ENCODE measurements around the gene HSPB8.
"Not testable (repeated sequence)": the region's sequence is repeated elsewhere in the genome, so short reads cannot be mapped to it uniquely, and the experiment has no call there.

HSPB8 gene

DNA sequence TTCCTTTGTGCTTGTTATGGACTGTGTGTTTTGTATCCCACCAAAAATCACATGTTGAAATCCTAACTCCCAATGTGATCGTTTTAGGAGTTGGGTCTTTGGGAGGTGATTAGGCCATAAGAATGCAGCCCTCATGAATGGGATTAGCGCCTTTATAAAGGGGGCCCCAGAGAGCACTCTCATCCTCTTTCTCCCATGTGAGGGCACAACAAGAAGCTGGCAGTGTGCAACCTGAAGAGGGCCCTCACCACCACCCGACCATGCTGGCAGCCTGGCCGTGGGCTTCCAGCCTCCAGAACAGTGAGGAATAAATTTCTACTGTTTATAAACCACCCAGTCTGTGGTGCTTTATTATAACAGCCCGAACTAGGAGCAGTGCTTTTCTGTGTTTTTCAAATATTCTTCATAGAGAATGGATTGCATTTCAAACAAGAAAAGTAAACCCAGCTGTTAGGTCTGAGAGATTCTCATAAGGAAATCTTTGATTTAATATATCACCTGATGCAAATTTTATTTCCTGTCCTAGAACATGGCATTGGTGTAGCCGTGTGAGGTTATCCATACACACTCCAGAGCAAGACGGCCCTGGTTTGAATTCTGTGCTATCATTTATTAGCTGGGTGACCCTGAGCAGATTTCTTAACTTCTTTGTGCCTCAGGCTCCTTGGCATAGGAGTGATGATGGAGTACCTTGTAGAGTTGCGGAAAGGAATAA is 27.8 kb downstream of the HSPB8 start:
- DNase-seq (ENCODE audit: low read depth) = no peak

DNA sequence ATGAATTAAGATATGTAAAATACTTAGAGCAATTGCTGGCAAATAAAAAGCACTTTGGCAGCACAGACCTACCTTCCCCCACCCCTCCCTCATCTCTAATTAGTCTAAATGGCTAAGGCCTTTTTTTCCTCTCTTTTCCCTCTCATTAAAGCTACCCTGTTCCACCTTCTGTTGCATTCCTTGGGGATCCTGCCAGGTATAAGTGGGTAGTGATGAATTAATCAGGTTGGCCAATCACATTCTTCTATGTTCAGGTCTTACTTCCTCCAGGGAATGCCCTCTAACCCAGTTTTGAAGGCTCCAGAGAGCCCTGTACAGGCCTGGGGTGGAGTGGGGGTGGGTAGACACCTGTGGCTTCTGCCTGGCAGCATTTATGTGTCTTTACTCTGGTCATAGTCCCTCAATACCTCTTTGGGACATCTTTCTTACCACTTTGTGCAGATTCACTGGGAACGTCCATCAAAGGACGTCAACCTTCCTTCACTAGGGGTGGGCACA is 28.4 kb downstream of the HSPB8 start:
- DNase-seq (ENCODE audit: low read depth) = no peak

DNA sequence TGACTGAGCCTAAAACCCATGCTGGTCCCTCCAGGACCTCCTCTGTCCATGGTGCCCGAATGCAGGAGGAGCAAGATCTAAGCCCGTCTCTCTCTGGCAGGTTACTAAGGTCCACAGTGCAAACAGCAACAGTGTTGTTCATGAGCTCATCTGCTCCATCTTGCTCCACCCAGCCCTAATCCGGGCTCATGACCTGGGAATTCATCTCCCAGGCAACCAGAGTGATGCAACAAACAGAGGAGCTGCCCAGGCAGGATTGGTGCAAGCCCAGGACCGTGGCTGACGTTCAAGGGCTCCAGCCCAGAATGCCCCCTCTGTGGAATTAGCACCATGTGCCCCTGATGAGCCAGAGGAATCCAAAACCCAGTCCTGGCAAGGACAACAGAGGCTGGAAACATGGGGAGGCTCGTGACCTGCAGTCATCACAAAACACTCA is 29.9 kb downstream of the HSPB8 start:
- DNase-seq (ENCODE audit: low read depth) = peak; percentile 0

DNA sequence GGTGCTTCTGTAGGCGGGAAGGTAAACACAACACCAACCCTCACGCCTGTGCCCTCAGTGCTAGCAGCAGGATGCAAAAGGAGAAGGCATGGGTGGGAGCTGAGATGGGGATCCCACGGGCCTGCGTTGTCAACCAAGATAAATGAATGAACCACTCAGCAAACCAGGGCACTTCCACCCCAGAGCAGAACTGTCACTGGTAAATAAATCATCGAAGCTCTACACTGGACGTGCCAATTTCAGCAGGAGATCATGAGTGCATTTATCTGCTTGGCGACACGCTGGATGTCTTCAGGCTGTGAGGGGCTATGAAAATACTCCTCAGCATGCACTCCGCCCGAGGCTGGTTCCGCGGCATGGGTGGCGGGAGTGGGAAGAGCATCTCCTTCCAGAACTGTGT is 33.2 kb downstream of the HSPB8 start:
- no peak for DNase-seq (ENCODE audit: low read depth)

DNA sequence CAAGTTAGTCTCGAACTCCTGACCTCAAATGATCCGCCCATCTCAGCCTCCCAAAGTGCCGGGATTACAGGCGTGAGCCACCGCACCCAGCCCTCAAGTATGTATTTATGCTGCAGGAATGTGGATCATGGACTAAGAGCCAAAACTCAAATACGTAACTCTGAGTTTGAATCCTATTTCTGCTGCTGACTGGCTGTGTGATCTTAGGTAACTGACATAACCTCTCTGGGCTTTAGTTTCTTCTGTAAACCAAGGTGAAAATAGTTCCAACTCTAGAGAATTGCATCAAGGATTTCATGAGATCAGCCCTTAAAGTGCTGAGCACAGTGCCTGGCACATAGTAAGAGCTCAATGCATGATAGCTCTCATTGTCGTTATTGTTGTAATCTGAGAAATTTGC is 37.4 kb downstream of the HSPB8 start:
- DNase-seq (ENCODE audit: low read depth) = no peak

DNA sequence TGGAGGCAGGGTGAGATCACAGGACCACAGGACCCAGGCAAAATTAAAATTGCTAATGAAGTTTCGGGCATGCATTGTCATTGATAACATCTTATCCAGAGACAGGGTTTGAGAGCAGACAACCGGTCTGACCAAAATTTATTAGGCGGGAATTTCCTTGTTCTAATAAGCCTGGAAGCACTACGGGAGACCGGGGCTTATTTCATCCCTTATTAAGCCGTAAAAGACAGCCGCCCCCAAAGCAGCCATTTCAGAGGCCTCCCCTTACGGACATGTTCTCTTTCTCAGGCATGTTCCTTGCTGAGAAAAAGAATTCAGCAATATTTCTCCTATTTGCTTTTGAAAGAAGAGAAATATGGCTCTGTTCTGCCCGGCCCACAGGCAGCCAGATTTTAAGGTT is 40.1 kb downstream of the HSPB8 start:
- not testable (repeated sequence) for DNase-seq (ENCODE audit: low read depth)

DNA sequence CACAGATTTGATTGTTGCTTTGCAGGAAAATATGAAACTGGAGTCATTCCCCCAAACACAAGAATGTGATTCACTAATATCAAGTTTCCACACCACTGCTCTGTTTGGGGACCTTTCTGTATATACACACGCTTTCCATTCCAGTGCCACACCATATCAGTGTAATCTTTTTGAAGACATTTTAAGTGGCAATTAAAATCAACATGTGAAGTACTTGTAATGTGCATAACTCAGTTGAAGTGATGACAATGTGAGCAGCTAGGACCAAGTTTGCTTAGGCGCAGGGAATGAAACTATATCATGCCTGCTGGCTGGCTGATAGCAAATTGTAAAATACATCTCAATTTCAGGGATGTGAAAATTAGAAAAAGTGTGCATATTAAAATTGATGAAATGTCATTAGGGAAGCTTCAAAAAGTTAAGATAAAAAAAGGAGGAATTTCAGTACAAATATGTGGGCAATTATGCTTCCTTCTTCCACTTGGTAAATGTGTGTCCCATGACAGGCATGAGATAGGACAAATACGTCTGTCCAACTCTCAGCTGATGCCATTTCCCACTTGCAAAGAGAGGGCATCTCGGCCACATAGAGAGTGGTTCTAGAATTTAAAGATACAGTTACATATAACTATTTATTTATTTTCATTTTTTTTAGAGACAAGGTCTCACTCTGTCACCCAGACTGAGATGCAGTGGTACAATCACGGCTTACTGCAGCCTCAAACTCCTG is 43.7 kb downstream of the HSPB8 start:
- DNase-seq (ENCODE audit: low read depth) = no peak

DNA sequence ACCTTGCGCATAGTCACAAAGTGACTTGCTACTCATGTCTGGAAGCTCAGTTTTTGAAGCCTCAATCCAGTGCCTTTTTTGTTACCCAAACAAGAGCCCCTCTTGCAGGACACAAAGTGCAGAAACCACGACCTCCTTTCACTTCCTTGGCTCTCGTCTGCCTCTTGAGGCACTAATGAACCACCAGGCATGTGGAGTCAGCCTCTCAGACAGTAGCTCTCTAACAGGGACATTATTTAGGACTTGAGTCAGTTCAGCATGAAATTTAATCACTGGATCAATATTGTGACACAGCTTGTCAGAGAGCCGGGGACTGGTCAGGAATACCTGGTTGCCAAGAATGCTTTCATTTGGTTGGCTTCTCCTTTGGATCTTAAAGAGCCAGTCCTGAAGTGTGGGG is 46.7 kb downstream of the HSPB8 start:
- no peak for DNase-seq (ENCODE audit: low read depth)

DNA sequence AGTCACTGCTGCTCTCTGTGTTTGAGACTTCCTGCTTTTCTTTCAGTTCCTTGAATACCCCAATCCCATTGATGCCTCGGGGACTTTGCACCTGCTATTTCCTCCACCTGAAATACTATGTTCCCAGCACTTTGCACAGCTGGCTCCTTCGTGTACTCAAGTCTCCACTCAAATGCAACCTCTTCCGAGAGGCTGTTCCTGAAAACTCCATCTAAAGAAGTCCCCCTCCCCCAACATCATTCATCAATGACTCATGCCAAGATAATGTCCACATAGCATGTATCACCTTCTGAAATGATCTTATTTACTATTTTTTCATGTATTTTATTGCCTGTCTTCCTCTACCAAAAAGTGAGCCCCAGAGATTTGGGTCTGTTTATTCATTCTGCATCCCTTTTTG is 48.6 kb downstream of the HSPB8 start:
- no peak for DNase-seq (ENCODE audit: low read depth)

DNA sequence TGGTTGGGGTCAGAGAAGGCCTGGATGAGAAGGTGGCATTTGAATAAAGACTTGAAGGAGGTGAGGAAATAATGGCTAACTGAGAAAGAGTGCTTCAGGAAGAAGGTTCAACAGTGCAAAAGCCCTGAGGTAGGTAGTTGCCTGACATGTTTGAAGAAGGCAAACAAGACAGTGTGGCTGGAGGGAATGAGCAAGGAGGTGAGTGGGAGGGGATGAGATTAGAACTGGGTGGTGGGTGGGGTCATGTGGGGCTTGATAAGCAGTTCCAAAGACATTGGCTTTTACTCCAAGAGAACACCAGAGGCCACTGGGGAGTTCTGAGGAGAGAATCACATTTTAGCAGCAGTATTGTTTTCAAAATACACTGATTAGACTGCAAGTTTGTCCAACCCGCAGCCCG is 50.5 kb downstream of the HSPB8 start:
- DNase-seq (ENCODE audit: low read depth) = no peak

DNA sequence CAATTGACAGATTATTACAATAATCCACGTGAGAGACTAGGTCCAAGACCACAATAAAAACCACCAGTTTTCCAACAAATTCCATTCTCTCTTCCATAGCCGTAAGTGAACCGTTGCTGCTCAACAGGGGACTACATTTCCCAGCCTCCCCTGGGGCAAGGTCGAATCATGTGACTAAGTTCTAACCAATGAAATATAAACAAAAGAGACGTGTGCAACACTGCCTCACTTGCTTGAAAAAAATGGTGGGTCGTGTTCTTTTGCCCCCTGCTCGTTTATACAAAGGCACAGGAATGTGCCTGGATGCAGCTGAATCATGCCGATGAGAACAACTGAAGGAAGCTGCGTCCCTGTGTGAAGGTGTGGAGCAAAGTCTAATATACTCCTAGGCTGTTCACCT is 51.1 kb downstream of the HSPB8 start:
- DNase-seq (ENCODE audit: low read depth) = peak; percentile 25

DNA sequence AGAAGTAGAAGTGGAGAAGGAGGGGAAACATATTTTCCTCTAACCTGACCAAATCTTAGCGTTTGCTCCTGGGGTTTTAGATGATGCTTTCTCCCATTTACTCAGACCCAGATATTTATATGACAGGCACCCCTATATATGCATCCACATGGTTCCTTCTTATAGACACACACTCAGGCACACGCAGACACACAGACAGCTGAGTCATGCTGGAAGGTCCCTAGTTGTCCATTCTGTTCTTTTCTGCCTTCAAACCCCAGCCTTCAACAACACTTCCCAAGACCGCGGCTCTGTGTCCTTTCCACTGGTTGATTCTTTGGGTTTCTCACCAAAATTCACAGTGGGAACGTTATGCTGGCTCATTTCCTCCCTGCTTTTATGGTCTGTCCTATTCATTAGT is 52.1 kb downstream of the HSPB8 start:
- DNase-seq (ENCODE audit: low read depth) = no peak

DNA sequence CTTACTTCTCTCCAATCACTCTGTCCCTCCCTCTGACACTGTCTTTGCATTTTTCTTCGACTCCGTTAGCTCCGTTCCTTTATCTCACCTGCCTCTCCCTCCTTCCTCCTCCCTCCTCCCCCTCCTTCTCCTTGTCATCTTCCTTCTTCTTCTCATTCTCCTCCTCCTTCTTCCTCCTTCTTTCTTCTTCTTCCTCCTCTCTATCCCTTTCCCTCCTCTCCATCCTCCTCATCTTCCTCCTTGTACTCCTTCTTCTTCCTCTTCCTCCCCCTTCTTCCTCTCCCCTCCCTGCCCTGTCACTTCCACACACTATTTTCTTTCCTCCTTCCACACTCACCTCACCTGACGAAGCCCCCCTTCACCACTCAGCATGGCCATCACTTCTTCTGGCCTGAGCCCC is 53.0 kb downstream of the HSPB8 start:
- DNase-seq (ENCODE audit: low read depth) = no peak

DNA sequence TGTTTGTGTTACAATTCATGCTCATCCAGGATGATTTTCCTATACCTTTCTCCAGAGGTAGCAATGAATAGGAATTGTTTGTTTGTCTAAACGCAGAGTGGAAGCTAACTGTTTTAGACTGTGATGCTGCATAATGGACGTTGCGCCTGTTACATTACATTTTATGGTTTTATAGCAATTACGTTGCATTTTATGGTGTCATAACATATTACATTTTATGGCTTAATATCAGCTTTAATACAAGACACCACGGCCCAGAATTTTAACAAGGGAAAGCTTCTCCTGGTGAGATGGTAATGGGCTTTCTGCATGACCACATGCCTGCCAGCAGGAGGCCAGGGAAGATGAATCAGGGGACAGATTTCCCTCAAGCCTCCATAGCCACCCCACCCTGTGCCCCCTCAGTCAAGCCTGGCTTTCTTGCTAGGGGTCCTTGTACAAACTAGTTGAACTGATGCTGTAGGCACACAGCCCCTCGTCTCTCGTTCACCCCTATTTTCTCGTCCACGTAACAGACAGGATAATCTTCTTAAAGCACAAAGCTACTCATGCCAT is 56.5 kb downstream of the HSPB8 start:
- no peak for DNase-seq (ENCODE audit: low read depth)

DNA sequence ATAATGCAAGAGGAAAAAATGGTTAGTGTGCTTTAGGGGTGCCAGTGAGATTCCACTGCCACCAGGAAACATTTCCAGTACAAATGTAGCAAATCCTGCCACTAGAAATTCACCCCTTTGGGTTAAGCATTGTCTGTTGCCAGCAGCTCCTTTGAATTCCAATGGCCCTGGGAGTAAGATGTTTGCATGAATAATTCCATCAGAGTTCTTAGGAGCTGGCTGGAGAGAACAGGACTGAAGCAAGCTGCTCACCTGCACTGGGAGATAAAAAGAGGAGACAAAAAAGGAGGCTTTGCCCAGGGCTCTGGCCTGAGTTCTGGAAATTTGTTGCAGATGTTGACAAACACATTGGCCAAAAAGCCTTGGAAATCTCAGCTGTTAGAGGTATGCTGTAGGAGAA is 57.6 kb downstream of the HSPB8 start:
- no peak for DNase-seq (ENCODE audit: low read depth)

DNA sequence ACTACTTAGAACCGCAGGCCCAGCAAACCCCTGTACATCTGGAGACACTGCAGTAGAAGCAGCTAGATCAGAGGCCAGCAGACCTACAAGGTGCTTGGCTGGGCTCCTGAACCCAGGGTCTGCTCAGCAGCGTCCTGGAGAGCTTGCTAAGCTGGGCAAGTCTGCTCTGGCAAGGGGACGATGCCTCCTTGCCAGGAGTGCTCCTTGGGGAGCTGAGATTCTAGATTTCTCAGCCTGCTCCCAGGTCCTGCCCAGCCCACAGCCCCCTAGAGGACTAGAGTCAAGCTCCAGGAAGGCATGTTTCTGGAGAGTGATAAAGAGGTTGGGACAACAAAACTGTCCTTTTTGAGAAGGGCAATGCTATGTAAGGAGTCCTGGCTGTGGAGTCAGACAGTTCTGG is 60.3 kb downstream of the HSPB8 start:
- no peak for DNase-seq (ENCODE audit: low read depth)

DNA sequence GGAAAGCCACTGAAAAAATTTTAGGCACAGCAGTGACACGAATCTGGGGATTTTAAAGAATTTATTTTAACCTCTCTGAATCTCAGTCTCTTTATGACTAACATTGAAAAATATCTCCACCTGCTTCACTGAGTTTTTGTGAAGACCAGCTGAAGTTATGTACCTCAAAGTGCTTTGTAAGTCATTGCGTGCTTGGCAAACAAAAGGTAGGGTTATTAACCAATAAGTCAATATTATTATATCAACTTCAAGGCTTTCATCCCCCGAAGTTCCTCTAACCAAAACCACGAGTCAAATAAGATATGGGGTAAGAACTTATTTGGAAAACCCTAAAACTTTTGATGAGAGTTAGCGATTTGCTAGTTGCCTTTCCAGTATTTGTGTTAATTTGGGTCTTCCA is 62.3 kb downstream of the HSPB8 start:
- no peak for DNase-seq (ENCODE audit: low read depth)

DNA sequence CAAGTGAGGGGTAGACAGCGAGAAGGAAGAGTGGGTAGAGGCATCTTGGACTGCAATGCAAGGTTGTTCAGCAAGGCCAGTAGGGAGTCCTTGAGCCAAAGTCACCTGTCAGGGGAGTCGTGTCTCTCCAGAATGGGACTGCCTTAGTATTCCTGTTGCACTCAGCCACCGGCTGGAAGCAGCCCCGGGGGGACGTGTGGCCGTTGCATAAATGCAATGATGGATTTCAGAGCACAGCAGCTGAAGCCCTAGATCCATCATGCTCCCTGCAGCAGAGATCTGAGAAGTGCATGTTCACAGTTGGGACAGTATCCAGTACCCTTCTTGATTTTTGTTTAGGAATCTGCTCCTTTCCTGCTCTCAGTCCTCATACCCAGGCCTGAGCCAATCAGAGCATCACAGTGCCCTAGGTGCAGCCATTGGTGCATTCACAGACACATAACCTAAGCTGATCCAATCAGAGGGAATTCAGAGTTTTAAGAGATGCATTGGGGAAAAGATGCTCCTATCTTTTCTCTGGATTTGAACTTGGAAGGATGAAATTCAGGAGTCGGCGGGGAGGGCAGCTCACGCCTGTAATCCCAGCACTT is 62.9 kb downstream of the HSPB8 start:
- no peak for DNase-seq (ENCODE audit: low read depth)

Data from ELR (cell line).